Measurements from ENCODE around the gene MAG.

DNA sequence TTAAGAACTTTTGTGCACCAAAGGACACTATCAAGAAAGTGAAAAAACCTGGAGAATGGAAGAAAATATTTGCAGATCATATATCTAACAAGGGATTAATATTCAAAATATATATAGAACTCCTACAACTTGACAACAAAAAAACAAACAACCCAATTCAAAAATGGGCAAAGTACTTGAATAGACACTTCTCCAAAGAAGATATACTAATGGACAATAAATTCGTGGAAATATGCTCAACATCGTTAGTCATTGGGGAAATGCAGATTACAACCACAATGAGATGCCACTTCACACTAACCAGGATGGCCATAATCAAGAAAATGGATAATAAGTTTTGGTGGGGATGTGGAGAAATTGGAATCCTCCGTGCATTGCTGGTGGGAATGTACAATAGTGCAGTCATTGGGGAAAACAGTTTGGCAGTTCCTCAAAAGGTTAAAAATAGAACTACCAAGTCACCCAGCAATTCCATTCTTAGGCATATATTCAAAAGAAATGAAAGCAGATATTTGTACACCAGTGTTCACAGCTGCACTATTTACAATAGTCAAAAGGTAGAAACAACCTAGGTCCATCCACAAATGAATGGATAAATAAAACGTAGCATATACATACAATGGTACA lies 45.4 kb upstream of the MAG start:
- TF ChIP-seq POLR2AphosphoS5 (IDR thresholded peaks at IDR 0.05; ENCODE audit: low read depth, low read length) (no peak), REST (IDR thresholded peaks at IDR 0.05; ENCODE audit: insufficient read depth in 1 of 2, low read depth in 2 of 2, low read length in 2 of 2) (no peak), FOXP2 (optimal IDR thresholded peaks at IDR 0.05; ENCODE audit: borderline replicate concordance, extremely low read depth, extremely low read length, insufficient read depth) (no peak), TAF1 (IDR thresholded peaks at IDR 0.05; ENCODE audit: borderline replicate concordance, insufficient read depth, low read length) (no peak), SIN3A (IDR thresholded peaks at IDR 0.05; ENCODE audit: borderline replicate concordance, insufficient read depth, low read length) (no peak)

All from PFSK-1 (cell line).